Measurements from ENCODE around the gene TRAF6.

DNA sequence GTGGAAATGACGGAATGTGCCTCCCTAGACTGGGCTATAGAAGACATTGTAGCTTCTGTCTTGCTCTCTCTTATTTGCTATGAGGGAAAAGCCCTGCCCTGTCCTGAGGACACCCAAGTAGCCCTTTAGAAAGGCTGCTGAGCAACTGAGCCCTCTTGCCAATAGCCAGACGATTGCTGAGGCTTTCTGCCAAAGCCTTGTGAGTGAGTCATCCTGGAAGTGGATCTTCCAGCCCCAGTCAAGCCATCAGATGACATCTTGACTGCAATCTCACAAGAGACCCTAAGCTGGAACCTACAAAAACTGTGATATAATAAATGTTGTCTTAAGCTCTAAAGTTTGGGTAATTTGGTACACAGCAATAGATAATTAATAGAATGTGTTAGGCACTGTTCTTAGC, 3.9 kb upstream of the TRAF6 start:
- TF ChIP-seq RFX5 (IDR thresholded peaks at IDR 0.05; ENCODE audit: low read depth, low read length) = no peak
- TF ChIP-seq GTF2F1 (IDR thresholded peaks at IDR 0.05; ENCODE audit: low read depth, low read length) = no peak
- TF ChIP-seq, protein P1, sequence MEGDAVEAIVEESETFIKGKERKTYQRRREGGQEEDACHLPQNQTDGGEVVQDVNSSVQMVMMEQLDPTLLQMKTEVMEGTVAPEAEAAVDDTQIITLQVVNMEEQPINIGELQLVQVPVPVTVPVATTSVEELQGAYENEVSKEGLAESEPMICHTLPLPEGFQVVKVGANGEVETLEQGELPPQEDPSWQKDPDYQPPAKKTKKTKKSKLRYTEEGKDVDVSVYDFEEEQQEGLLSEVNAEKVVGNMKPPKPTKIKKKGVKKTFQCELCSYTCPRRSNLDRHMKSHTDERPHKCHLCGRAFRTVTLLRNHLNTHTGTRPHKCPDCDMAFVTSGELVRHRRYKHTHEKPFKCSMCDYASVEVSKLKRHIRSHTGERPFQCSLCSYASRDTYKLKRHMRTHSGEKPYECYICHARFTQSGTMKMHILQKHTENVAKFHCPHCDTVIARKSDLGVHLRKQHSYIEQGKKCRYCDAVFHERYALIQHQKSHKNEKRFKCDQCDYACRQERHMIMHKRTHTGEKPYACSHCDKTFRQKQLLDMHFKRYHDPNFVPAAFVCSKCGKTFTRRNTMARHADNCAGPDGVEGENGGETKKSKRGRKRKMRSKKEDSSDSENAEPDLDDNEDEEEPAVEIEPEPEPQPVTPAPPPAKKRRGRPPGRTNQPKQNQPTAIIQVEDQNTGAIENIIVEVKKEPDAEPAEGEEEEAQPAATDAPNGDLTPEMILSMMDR (IDR thresholded peaks at IDR 0.05 in 2 of 3, conservative IDR thresholded peaks at IDR 0.05 in 1 of 3; ENCODE audit: insufficient read depth in 2 of 3, low read depth in 1 of 3, low read length in 3 of 3) = no peak
- no peak for TF ChIP-seq TAF1 (IDR thresholded peaks at IDR 0.05; ENCODE audit: control insufficient read depth, extremely low read depth, insufficient read depth, low read length, severe bottlenecking)
- no peak for TF ChIP-seq SRSF1 (IDR thresholded peaks at IDR 0.05; ENCODE audit: low read depth, low read length)
- TF ChIP-seq, protein P2, sequence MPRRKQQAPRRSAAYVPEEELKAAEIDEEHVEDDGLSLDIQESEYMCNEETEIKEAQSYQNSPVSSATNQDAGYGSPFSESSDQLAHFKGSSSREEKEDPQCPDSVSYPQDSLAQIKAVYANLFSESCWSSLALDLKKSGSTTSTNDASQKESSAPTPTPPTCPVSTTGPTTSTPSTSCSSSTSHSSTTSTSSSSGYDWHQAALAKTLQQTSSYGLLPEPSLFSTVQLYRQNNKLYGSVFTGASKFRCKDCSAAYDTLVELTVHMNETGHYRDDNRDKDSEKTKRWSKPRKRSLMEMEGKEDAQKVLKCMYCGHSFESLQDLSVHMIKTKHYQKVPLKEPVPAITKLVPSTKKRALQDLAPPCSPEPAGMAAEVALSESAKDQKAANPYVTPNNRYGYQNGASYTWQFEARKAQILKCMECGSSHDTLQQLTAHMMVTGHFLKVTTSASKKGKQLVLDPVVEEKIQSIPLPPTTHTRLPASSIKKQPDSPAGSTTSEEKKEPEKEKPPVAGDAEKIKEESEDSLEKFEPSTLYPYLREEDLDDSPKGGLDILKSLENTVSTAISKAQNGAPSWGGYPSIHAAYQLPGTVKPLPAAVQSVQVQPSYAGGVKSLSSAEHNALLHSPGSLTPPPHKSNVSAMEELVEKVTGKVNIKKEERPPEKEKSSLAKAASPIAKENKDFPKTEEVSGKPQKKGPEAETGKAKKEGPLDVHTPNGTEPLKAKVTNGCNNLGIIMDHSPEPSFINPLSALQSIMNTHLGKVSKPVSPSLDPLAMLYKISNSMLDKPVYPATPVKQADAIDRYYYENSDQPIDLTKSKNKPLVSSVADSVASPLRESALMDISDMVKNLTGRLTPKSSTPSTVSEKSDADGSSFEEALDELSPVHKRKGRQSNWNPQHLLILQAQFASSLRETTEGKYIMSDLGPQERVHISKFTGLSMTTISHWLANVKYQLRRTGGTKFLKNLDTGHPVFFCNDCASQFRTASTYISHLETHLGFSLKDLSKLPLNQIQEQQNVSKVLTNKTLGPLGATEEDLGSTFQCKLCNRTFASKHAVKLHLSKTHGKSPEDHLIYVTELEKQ (CRISPR knock-in tag; IDR thresholded peaks at IDR 0.05) = no peak
- TF ChIP-seq, protein P3, sequence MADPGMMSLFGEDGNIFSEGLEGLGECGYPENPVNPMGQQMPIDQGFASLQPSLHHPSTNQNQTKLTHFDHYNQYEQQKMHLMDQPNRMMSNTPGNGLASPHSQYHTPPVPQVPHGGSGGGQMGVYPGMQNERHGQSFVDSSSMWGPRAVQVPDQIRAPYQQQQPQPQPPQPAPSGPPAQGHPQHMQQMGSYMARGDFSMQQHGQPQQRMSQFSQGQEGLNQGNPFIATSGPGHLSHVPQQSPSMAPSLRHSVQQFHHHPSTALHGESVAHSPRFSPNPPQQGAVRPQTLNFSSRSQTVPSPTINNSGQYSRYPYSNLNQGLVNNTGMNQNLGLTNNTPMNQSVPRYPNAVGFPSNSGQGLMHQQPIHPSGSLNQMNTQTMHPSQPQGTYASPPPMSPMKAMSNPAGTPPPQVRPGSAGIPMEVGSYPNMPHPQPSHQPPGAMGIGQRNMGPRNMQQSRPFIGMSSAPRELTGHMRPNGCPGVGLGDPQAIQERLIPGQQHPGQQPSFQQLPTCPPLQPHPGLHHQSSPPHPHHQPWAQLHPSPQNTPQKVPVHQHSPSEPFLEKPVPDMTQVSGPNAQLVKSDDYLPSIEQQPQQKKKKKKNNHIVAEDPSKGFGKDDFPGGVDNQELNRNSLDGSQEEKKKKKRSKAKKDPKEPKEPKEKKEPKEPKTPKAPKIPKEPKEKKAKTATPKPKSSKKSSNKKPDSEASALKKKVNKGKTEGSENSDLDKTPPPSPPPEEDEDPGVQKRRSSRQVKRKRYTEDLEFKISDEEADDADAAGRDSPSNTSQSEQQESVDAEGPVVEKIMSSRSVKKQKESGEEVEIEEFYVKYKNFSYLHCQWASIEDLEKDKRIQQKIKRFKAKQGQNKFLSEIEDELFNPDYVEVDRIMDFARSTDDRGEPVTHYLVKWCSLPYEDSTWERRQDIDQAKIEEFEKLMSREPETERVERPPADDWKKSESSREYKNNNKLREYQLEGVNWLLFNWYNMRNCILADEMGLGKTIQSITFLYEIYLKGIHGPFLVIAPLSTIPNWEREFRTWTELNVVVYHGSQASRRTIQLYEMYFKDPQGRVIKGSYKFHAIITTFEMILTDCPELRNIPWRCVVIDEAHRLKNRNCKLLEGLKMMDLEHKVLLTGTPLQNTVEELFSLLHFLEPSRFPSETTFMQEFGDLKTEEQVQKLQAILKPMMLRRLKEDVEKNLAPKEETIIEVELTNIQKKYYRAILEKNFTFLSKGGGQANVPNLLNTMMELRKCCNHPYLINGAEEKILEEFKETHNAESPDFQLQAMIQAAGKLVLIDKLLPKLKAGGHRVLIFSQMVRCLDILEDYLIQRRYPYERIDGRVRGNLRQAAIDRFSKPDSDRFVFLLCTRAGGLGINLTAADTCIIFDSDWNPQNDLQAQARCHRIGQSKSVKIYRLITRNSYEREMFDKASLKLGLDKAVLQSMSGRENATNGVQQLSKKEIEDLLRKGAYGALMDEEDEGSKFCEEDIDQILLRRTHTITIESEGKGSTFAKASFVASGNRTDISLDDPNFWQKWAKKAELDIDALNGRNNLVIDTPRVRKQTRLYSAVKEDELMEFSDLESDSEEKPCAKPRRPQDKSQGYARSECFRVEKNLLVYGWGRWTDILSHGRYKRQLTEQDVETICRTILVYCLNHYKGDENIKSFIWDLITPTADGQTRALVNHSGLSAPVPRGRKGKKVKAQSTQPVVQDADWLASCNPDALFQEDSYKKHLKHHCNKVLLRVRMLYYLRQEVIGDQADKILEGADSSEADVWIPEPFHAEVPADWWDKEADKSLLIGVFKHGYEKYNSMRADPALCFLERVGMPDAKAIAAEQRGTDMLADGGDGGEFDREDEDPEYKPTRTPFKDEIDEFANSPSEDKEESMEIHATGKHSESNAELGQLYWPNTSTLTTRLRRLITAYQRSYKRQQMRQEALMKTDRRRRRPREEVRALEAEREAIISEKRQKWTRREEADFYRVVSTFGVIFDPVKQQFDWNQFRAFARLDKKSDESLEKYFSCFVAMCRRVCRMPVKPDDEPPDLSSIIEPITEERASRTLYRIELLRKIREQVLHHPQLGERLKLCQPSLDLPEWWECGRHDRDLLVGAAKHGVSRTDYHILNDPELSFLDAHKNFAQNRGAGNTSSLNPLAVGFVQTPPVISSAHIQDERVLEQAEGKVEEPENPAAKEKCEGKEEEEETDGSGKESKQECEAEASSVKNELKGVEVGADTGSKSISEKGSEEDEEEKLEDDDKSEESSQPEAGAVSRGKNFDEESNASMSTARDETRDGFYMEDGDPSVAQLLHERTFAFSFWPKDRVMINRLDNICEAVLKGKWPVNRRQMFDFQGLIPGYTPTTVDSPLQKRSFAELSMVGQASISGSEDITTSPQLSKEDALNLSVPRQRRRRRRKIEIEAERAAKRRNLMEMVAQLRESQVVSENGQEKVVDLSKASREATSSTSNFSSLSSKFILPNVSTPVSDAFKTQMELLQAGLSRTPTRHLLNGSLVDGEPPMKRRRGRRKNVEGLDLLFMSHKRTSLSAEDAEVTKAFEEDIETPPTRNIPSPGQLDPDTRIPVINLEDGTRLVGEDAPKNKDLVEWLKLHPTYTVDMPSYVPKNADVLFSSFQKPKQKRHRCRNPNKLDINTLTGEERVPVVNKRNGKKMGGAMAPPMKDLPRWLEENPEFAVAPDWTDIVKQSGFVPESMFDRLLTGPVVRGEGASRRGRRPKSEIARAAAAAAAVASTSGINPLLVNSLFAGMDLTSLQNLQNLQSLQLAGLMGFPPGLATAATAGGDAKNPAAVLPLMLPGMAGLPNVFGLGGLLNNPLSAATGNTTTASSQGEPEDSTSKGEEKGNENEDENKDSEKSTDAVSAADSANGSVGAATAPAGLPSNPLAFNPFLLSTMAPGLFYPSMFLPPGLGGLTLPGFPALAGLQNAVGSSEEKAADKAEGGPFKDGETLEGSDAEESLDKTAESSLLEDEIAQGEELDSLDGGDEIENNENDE (IDR thresholded peaks at IDR 0.05; ENCODE audit: low read depth, low read length) = no peak
- TF ChIP-seq, protein P4, sequence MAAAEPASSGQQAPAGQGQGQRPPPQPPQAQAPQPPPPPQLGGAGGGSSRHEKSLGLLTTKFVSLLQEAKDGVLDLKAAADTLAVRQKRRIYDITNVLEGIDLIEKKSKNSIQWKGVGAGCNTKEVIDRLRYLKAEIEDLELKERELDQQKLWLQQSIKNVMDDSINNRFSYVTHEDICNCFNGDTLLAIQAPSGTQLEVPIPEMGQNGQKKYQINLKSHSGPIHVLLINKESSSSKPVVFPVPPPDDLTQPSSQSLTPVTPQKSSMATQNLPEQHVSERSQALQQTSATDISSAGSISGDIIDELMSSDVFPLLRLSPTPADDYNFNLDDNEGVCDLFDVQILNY (CRISPR knock-in tag; IDR thresholded peaks at IDR 0.05) = no peak
- TF ChIP-seq JUND (IDR thresholded peaks at IDR 0.05; ENCODE audit: borderline replicate concordance, low read depth, low read length) = peak; percentile 66
- peak; percentile 32; the same call in 1 of the 3 replicates for TF ChIP-seq JUND (tag; IDR thresholded peaks at IDR 0.05; ENCODE audit: borderline replicate concordance, low read depth, low read length)
- TF ChIP-seq SP1 (CRISPR knock-in tag; IDR thresholded peaks at IDR 0.05) = no peak
- no peak for TF ChIP-seq FOS (IDR thresholded peaks at IDR 0.05; ENCODE audit: extremely low read depth, insufficient read length)
- TF ChIP-seq SMAD2 (IDR thresholded peaks at IDR 0.05; ENCODE audit: low read depth, low read length) = no peak
- TF ChIP-seq RNF2 (IDR thresholded peaks at IDR 0.05) = no peak
